Endothelial cell (in vitro differentiated cells): ENCODE data around the gene ZNF511. TPM values are rescaled to one million over a fixed set of nuclear protein-coding genes. Genes with fewer than 3 reads are reported as not detected.

Experiments used
- DNase-seq: peaks from one replicate; pipeline ENCODE4 v3.0.0; 2021; ENCODE audit warnings: low spot score
- H3K27ac Mint-ChIP-seq: one replicate; pipeline ENCODE4 v1.8.0; 2021; ENCODE audit warnings: mixed read lengths, inconsistent platforms; ENCODE audit not compliant: unreplicated experiment
- H3K27me3 Mint-ChIP-seq: one replicate; pipeline ENCODE4 v1.8.0; 2021; ENCODE audit warnings: mild to moderate bottlenecking, moderate library complexity, mixed read lengths, inconsistent platforms; ENCODE audit not compliant: unreplicated experiment
- H3K36me3 Mint-ChIP-seq: one replicate; pipeline ENCODE4 v1.8.0; 2021; ENCODE audit warnings: mild to moderate bottlenecking, low read depth, mixed read lengths, inconsistent platforms; ENCODE audit not compliant: unreplicated experiment
- H3K4me1 Mint-ChIP-seq: one replicate; pipeline ENCODE4 v1.8.0; 2021; ENCODE audit warnings: mild to moderate bottlenecking, mixed read lengths, inconsistent platforms; ENCODE audit not compliant: unreplicated experiment
- H3K4me3 Mint-ChIP-seq: one replicate; pipeline ENCODE4 v1.8.0; 2021; ENCODE audit warnings: mild to moderate bottlenecking, mixed read lengths, inconsistent platforms; ENCODE audit not compliant: unreplicated experiment
- H3K9me3 Mint-ChIP-seq: one replicate; pipeline ENCODE4 v1.8.0; 2021; ENCODE audit warnings: mixed read lengths, inconsistent platforms; ENCODE audit not compliant: unreplicated experiment
- CTCF ChIP-seq: fragments of 200-600 bp; sonication (generic); IDR thresholded peaks from one replicate; pipeline ENCODE4 v1.5.0; 2021; ENCODE audit warnings: antibody characterized with exemption; ENCODE audit not compliant: unreplicated experiment
- total RNA-seq: library from RNA; stranded (reverse); fragmentation: NEBNext Ultra II Directional; extraction: Animal tissue kit (Norgen Biotek cat#: 25700); gene quantifications from one replicate; pipeline ENCODE4 v1.2.1, GENCODE V29; 2021; ENCODE audit not compliant: unreplicated experiment

The ZNF511 gene
- total RNA-seq, 1 donor from 2014 or later = 18.6 TPM

- H3K4me3 Mint-ChIP-seq = no peak overlapping the region
Measured at GRCh38 chr10:133358162-133358924, 49.6 kb downstream of the ZNF511 start.

GRCh38 chr10:133358925-133359310, 50.2 kb downstream of the ZNF511 start:
- TF ChIP-seq CTCF = no peak
- no peaks in the 10 kb centered on the region for H3K9me3 Mint-ChIP-seq
- H3K36me3 Mint-ChIP-seq = peaks cover 11% of the 10 kb centered on the region
- no peak overlapping the region for H3K4me3 Mint-ChIP-seq
- no peak overlapping the region for H3K27ac Mint-ChIP-seq
- peaks cover 11% of the 10 kb centered on the region for H3K27me3 Mint-ChIP-seq
- H3K4me1 Mint-ChIP-seq = no peaks in the 10 kb centered on the region
- no peak for DNase-seq

More at GRCh38 chr10:133358162-133358924, 49.6 kb downstream of the ZNF511 start:
- Mint-ChIP-seq H3K27ac (no peak overlapping the region), H3K36me3 (peaks cover 11% of the 10 kb centered on the region), H3K4me1 (no peaks in the 10 kb centered on the region), H3K9me3 (no peaks in the 10 kb centered on the region), H3K27me3 (peaks cover 12% of the 10 kb centered on the region)
- TF ChIP-seq CTCF = no peak
- DNase-seq = no peak

GRCh38 chr10:133359554-133359971, 50.8 kb downstream of the ZNF511 start:
- no peaks in the 10 kb centered on the region for H3K4me1 Mint-ChIP-seq

GRCh38 chr10:133359972-133360610, 51.4 kb downstream of the ZNF511 start:
- Mint-ChIP-seq H3K36me3 (peaks cover 19% of the 10 kb centered on the region), H3K9me3 (no peaks in the 10 kb centered on the region), H3K27ac (no peak overlapping the region), H3K4me1 (no peaks in the 10 kb centered on the region), H3K27me3 (peaks cover 10% of the 10 kb centered on the region), H3K4me3 (no peak overlapping the region)
- no peak for DNase-seq
- TF ChIP-seq CTCF = no peak

More at GRCh38 chr10:133359554-133359971, 50.8 kb downstream of the ZNF511 start:
- TF ChIP-seq CTCF = no peak
- no peak overlapping the region for H3K4me3 Mint-ChIP-seq
- no peak overlapping the region for H3K27ac Mint-ChIP-seq
- H3K27me3 Mint-ChIP-seq = peaks cover 10% of the 10 kb centered on the region
- H3K36me3 Mint-ChIP-seq = peaks cover 14% of the 10 kb centered on the region
- no peaks in the 10 kb centered on the region for H3K9me3 Mint-ChIP-seq
- no peak for DNase-seq

GRCh38 chr10:133361227-133361626, 52.5 kb downstream of the ZNF511 start:
- Mint-ChIP-seq H3K4me1 (no peaks in the 10 kb centered on the region), H3K9me3 (no peaks in the 10 kb centered on the region), H3K27ac (no peak overlapping the region), H3K27me3 (peaks cover 8% of the 10 kb centered on the region), H3K4me3 (no peak overlapping the region), H3K36me3 (peaks cover 21% of the 10 kb centered on the region)
- no peak for TF ChIP-seq CTCF
- DNase-seq = no peak
